HEK293 (cell line): ENCODE data around the gene GLOD4.

ENCODE experiments used
- ATF2 ChIP-seq: fragments of 450-650 bp; formaldehyde crosslinking; IDR thresholded peaks from 2 replicates; pipeline ENCODE4 v1.5.1; 2016; ENCODE audit warnings: missing biosample characterization, missing genetic modification characterization, low read depth
- CTCF ChIP-seq: fragments of 450-650 bp; formaldehyde crosslinking; IDR thresholded peaks from 2 replicates; pipeline ENCODE4 v1.5.1; 2016; ENCODE audit warnings: missing biosample characterization, missing genetic modification characterization
- YY2 ChIP-seq: fragments of 450-650 bp; formaldehyde crosslinking; IDR thresholded peaks from 2 replicates; pipeline ENCODE4 v1.5.1; 2016; ENCODE audit warnings: missing biosample characterization, missing genetic modification characterization
- ZNF138 ChIP-seq: fragments of 450-650 bp; formaldehyde crosslinking; IDR thresholded peaks from 2 replicates; pipeline ENCODE4 v1.5.1; 2016; ENCODE audit warnings: missing biosample characterization, missing genetic modification characterization, borderline replicate concordance
- ZNF155 ChIP-seq: fragments of 450-650 bp; formaldehyde crosslinking; IDR thresholded peaks from 2 replicates; pipeline ENCODE4 v1.5.1; 2016; ENCODE audit warnings: missing biosample characterization, missing genetic modification characterization
- ZNF169 ChIP-seq: fragments of 450-650 bp; formaldehyde crosslinking; IDR thresholded peaks from 2 replicates; pipeline ENCODE4 v1.5.1; 2016; ENCODE audit warnings: missing biosample characterization, missing genetic modification characterization
- ZNF366 ChIP-seq: fragments of 450-650 bp; formaldehyde crosslinking; conservative IDR thresholded peaks from 2 replicates; pipeline ENCODE4 v1.5.1; 2016; ENCODE audit warnings: missing biosample characterization, missing genetic modification characterization
- ZNF473 ChIP-seq: fragments of 450-650 bp; formaldehyde crosslinking; IDR thresholded peaks from 2 replicates; pipeline ENCODE4 v1.5.1; 2017; ENCODE audit warnings: missing biosample characterization, missing genetic modification characterization
- ZNF558 ChIP-seq: fragments of 450-650 bp; formaldehyde crosslinking; IDR thresholded peaks from 2 replicates; pipeline ENCODE4 v1.5.1; 2016; ENCODE audit warnings: missing biosample characterization, missing genetic modification characterization
- ZNF623 ChIP-seq: fragments of 450-650 bp; formaldehyde crosslinking; IDR thresholded peaks from 2 replicates; pipeline ENCODE4 v1.5.1; 2016; ENCODE audit warnings: missing biosample characterization, missing genetic modification characterization
- ZSCAN18 ChIP-seq: fragments of 450-650 bp; formaldehyde crosslinking; IDR thresholded peaks from 2 replicates; pipeline ENCODE4 v1.5.1; 2016; ENCODE audit warnings: missing biosample characterization, missing genetic modification characterization
- ZSCAN30 ChIP-seq: fragments of 450-650 bp; IDR thresholded peaks from 2 replicates; pipeline ENCODE4 v1.5.1; 2018; ENCODE audit warnings: missing biosample characterization, mild to moderate bottlenecking, missing genetic modification characterization, moderate library complexity

GRCh38 chr17:720706-721539 is 61.2 kb downstream of the GLOD4 start:
- TF ChIP-seq ZSCAN30 (tag by site-specific recombination), result no peak
- TF ChIP-seq ZNF169 (tag by site-specific recombination), result no peak
- no peak for TF ChIP-seq CTCF (tag by site-specific recombination)
- TF ChIP-seq ZNF558 (tag by site-specific recombination), result no peak
- no peak for TF ChIP-seq ZNF155
- TF ChIP-seq ATF2 (tag by site-specific recombination), result no peak
- no peak for TF ChIP-seq ZNF623 (tag by site-specific recombination)
- TF ChIP-seq YY2 (tag by site-specific recombination), result no peak
- TF ChIP-seq ZNF473, result no peak
- no peak for TF ChIP-seq ZNF138 (tag by site-specific recombination)
- TF ChIP-seq ZSCAN18 (tag by site-specific recombination), result no peak
- no peak for TF ChIP-seq ZNF366 (tag by site-specific recombination)
